Sigmoid colon (tissue), 4 donors: ENCODE results near the gene PNLIPRP3.
"Not testable (repeated sequence)": the region's sequence is repeated elsewhere in the genome, so short reads cannot be mapped to it uniquely, and the experiment has no call there.

Experiments used
- CTCF ChIP-seq, 4 experiments: fragments of 450-650 bp in 3 of 4; fragments of 200-600 bp in 1 of 4; IDR thresholded peaks; one replicate each; pipeline ENCODE4 v1.5.1; 2016 to 2019; ENCODE audit warnings: antibody characterized with exemption in 4 of 4, mild to moderate bottlenecking in 3 of 4, moderate library complexity in 2 of 4
- POLR2A ChIP-seq, 2 donors: fragments of 450-650 bp; IDR thresholded peaks; one replicate each; pipeline ENCODE4 v1.6.1; 2016; ENCODE audit warnings: antibody characterized with exemption in 2 of 2, mild to moderate bottlenecking in 2 of 2, moderate library complexity in 2 of 2
- POLR2AphosphoS5 ChIP-seq, 4 donors: sonication (generic); formaldehyde crosslinking; IDR thresholded peaks; one replicate each; pipeline ENCODE4 v1.6.1; 2017; ENCODE audit warnings: antibody characterized with exemption in 4 of 4

- TF ChIP-seq CTCF, POLR2AphosphoS5, POLR2A (IDR thresholded peaks at IDR 0.05): not testable (repeated sequence)
Measured at GRCh38 chr10:116393246-116393831, 34.3 kb upstream of the PNLIPRP3 start.
